Renal cortex interstitium (tissue), 11 donors: ENCODE measurements around the gene SYNGR3. TPM values are rescaled to one million over a fixed set of nuclear protein-coding genes. Genes with fewer than 3 reads are reported as not detected.
"Not testable (repeated sequence)": the region's sequence is repeated elsewhere in the genome, so short reads cannot be mapped to it uniquely, and the experiment has no call there.

ENCODE experiments used
- DNase-seq, 11 donors: peaks; one replicate each; pipeline ENCODE4 v3.0.0-alpha.2; 2013; ENCODE audit warnings: low read depth in 9 of 11, low spot score in 4 of 11; ENCODE audit errors: extremely low read depth in 1 of 11
- polyA plus RNA-seq, 3 donors: library from polyadenylated mRNA; unstranded; fragments of 120-200 nt; gene quantifications; one replicate each; pipeline ENCODE4 v1.2.1, GENCODE V29; 2013; ENCODE audit not compliant: insufficient read length in 3 of 3

SYNGR3 gene
- polyA plus RNA-seq, 3 donors = 1.6 to 2.6 (median 1.9) TPM

DNA sequence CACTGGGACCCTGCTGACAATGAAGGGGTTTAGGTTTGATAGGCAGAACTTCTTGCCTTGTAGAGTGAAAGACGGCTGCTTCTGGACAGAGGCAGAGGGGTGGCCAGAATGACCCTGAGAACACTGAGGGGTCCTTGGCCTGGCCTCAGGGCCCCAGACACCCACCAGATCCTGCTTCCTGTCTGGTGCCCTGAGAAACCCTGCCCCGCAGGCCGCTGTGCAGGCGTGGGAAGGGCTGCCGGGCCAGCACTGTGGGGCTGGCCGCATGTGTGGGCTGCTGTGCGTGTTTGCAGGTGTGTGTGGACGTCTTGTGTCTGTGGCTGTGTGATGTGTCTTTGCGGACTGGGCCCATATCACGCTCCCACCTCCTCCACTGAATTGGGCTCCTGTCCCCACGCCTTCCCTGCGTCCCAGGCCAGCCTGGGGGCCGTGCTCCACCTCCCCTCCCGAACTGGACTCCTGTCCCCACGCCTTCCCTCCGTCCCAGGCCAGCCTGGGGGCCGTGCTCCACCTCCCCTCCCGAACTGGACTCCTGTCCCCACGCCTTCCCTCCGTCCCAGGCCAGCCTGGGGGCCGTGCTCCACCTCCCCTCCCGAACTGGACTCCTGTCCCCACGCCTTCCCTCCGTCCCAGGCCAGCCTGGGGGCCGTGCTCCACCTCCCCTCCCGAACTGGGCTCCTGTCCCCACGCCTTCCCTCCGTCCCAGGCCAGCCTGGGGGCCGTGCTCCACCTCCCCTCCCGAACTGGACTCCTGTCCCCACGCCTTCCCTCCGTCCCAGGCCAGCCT is 44.3 kb downstream of the SYNGR3 start:
- not testable (repeated sequence) for DNase-seq

- DNase-seq = no peak
These were observed 45.1 kb downstream of the SYNGR3 start for GRCh38 chr16:2034696-2035430.

- DNase-seq = peak in 1 of 11 donors; percentile 71
These were observed 45.8 kb downstream of the SYNGR3 start for GRCh38 chr16:2035431-2036199.

DNA sequence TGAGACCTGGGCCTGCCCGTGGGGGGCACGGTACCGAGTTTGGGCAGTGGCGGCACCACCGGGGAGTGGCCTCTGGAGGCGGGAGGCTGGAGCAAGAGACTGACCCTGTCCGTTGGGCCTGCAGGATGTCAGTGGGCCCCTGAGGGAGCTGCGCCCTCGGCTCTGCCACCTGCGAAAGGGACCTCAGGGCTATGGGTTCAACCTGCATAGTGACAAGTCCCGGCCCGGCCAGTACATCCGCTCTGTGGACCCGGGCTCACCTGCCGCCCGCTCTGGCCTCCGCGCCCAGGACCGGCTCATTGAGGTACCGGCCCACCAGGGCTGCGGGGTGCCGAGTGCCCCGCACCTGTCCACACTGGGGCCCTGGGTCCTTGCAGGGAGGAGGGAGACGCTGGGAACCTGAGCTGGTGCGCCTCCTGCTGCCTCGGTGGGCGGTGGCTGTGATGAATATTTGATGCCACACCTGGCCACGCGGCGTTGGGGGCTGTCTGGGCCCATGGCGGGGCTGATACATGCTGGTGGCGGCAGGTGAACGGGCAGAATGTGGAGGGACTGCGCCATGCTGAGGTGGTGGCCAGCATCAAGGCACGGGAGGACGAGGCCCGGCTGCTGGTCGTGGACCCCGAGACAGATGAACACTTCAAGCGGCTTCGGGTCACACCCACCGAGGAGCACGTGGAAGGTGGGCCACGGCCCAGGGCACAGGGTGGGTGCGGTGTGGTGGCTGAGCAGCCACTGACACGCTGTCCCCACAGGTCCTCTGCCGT is 46.6 kb downstream of the SYNGR3 start:
- no peak for DNase-seq

DNA sequence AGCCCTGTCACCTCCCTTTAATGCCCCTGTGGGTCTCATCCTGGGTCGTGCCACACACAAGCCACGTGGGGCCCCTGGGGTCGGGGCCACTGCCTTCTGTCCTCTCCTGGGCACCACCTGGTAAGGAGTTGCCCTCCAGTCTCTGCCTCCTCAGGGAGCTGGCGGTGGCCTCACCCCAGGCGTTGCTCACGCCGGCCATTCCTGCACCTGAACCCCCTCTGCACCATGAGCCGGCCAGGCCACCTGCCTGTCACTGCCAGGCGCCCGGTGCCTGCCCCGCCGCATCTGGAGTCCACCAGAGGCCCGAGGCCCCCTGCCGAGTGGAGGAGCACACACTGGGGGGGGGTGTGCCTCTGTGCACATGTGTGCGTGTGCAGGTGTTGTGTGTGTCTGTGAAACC is 47.3 kb downstream of the SYNGR3 start:
- no peak for DNase-seq

GRCh38 chr16:2037647-2038381 is 48.0 kb downstream of the SYNGR3 start:
- DNase-seq = no peak

DNA sequence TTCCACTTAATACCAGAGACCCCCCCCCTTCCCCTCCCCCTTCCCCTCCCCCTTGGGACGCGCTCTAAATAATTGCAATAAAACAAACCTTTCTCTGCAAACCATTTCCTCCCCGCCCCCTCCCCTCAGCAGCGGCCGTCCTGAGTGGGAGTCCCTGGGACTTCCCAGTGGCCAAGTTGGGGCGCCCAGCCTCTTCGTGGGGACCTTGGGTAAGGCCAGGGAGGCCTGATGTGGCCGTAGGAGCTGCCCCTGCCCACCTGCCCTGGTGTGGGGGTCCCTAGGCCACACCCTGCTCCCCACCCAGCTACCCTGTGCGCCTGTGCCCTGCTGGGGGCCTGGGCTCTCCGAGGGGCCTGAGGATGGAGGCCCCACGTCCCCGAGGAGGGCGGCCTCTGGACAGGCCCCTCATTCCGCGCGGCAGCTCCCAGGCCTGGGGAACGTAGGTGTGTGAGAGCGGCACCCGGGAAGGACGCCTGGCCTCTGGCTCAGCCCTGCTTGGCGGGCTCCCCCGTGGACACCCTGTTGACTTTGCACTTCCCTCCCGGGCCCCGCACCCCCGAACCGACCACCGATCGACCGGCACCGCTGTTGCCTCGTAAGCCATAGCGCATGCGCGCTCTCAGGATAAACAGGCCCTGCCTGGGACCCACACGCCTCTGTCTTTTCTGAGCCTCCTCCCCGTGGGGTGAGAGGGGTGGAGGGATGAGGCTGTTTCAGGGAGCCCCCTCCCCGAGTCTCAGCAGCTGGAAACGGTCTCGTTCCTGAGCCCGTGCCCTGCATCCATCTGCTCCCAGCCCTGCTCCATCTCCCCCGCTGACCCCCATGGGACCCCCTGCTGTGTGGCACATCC is 48.8 kb downstream of the SYNGR3 start:
- DNase-seq = peak in 2 of 11 donors; percentile 76 to 78

DNA sequence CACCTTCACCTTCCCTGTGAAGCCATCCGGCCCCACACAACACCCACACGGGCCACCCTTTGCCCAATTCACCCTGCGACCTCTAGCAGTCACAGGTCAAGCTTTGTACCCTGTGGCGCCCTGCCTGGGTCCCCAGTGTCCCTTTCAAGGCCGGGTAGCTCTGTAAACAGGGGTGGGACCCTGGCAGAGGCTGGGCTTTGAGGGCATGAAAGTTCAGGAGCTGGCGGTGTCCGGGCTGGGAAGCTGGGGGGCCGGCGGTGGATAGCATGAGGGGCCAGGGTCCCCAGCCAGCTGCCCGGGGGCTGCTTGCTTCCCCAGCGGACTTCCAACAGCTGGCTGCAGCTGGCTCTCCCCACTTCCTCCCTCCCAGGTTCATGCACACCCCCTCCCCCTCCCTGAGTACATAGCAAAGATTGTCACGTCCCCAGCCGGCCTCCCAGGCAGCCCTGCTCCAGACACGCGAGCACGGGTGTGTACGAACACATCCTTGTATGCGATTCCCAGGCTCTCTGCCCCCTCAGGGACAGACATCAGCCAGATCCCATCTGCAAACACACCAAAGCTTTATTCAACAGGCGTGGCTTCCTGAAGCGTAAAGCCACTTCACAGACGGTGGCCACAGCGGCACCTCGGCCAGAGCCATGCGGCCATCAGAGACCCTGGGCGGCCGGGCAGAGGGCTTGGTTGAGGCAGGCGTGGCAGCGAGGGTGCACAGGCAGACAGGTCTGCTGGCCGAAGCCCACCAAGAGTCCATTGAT is 49.7 kb downstream of the SYNGR3 start:
- peak in 6 of 11 donors; percentile 83 to 94 (median 90) for DNase-seq

DNA sequence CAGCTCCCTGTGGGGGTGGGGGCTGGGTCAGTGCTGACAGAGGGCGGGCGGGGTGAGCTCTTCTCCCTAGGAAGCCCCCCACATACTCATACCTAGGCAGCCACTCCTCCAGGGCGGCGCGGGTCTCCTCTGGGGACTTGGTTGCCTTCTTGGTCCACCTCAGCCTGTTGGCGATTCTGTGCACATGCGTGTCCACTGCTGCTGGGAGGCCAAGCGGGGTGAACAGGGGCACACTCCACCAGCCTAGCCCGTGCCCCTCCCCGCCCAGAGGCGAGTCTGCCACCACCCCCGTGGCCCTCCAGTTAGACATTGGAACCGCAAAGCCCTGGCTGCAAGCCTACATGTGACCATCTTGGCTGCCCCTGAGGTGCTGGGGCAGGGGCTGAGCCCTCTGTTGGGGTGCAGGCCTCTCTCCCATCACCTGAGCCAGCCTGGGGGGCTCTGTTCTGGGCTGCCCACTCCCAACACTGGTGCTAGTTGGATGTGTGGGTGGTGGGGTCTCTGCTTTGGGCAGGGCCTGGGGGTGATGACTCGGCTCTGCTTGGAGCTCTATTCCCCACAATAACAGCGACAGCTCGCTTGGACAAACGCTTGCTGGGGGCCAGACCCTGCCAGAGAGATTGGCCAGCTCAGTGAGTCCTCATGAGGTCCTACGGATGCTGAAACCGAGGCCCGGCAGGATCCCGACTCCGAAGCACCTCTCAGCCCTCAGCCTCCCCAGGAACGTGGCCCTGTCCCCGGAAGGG is 50.4 kb downstream of the SYNGR3 start:
- DNase-seq = no peak

- DNase-seq = no peak
These were observed 51.2 kb downstream of the SYNGR3 start for GRCh38 chr16:2040787-2041522.

DNA sequence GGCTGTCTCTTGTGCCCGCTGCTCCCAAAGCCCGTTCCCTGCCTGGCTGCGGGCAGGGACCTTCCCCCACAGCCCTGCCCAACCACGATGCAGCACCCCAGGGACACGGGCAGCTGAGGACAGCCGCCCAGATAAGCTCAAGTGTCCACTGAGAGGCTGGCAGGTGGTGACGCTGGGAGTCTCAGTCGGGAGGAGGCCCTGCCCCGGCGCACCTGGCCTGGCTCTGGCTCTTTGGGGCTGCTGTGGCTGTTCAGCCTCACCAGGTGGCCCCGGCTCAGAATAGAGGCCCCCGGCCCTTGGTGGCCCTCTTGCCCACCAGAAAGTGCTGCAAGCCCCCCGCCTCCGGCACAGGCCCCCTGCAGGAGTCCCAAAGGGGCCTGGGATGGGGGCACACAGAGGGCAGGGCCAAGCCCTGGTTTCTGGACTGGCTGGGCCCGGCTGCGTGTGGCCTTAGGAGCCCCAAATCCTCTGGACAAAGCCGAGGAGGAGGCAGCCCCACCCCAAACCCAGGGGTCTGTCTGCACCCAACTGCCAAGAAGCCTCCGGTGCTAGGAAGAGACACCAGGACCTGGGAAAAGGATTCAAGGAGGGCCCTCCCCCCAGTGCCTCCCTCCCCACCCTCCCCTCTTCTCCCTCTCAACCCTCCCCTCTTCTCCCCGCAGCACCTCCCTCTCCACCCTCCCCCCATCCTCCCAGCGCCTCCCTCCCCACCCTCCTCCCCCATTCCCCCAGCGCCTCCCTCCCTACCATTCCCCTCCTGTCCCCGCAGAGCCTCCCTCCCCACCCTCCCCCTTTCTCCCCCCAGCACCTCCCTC is 52.6 kb downstream of the SYNGR3 start:
- no peak for DNase-seq

- no peak for DNase-seq
These were observed 53.4 kb downstream of the SYNGR3 start for GRCh38 chr16:2042986-2043666.
